ENCODE measurements around the gene WDR62.

GRCh38 chr19:36009220-36009619, 45.5 kb upstream of the WDR62 start:
- no peak for TF ChIP-seq EZH2phosphoT487 (IDR thresholded peaks at IDR 0.05; ENCODE audit: borderline replicate concordance, low read depth, low read length)
- TF ChIP-seq, protein P1, sequence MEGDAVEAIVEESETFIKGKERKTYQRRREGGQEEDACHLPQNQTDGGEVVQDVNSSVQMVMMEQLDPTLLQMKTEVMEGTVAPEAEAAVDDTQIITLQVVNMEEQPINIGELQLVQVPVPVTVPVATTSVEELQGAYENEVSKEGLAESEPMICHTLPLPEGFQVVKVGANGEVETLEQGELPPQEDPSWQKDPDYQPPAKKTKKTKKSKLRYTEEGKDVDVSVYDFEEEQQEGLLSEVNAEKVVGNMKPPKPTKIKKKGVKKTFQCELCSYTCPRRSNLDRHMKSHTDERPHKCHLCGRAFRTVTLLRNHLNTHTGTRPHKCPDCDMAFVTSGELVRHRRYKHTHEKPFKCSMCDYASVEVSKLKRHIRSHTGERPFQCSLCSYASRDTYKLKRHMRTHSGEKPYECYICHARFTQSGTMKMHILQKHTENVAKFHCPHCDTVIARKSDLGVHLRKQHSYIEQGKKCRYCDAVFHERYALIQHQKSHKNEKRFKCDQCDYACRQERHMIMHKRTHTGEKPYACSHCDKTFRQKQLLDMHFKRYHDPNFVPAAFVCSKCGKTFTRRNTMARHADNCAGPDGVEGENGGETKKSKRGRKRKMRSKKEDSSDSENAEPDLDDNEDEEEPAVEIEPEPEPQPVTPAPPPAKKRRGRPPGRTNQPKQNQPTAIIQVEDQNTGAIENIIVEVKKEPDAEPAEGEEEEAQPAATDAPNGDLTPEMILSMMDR (conservative IDR thresholded peaks at IDR 0.05; ENCODE audit: low read length): no peak

Data from OCI-LY7 (cell line).